A549 (cell line): Measurements from ENCODE around the gene MESP2.

Experiments
- CBX2 ChIP-seq: fragments of 200-600 bp; sonication (generic); IDR thresholded peaks from 2 replicates; pipeline ENCODE4 v1.6.1; 2016; ENCODE audit warnings: low read depth, mild to moderate bottlenecking, borderline replicate concordance
- CHD2 ChIP-seq: fragments of 150-350 bp; IDR thresholded peaks from 2 replicates; pipeline ENCODE4 v1.6.1; 2014; ENCODE audit warnings: low read length; ENCODE audit not compliant: partially characterized antibody
- EP300 ChIP-seq, 2 experiments: fragments of >200 bp; sonication (Bioruptor Twin); formaldehyde crosslinking; IDR thresholded peaks; 2 replicates in 1 of 2; 3 replicates in 1 of 2; pipeline ENCODE4 v1.6.1; 2016 to 2017
- GATA3 ChIP-seq: IDR thresholded peaks from 2 replicates; pipeline ENCODE4 v1.6.1; 2012; ENCODE audit warnings: borderline replicate concordance
- HOXB13 ChIP-seq: fragments of 250-450 bp; sonication (Bioruptor Pico); IDR thresholded peaks from 2 replicates; pipeline ENCODE4 v1.5.0; 2020; ENCODE audit warnings: low read depth, mild to moderate bottlenecking, moderate library complexity
- JUNB ChIP-seq: fragments of >200 bp; sonication (Bioruptor Twin); formaldehyde crosslinking; IDR thresholded peaks from 2 replicates; pipeline ENCODE4 v1.6.1; 2016
- MAZ ChIP-seq: fragments of 150-350 bp; IDR thresholded peaks from 2 replicates; pipeline ENCODE4 v1.6.1; 2014; ENCODE audit warnings: antibody characterized with exemption, low read depth, low read length, borderline replicate concordance
- NFE2L2 ChIP-seq: fragments of 150-350 bp; conservative IDR thresholded peaks from 2 replicates; pipeline ENCODE4 v1.6.1; 2014; ENCODE audit warnings: low read length
- NPAS2 ChIP-seq: fragments of 250-450 bp; sonication (Bioruptor Pico); IDR thresholded peaks from 2 replicates; pipeline ENCODE4 v1.8.0; 2022; ENCODE audit warnings: mild to moderate bottlenecking, moderate library complexity, borderline replicate concordance
- POLR2A ChIP-seq: IDR thresholded peaks from 2 replicates; pipeline ENCODE4 v1.6.1; 2012; ENCODE audit warnings: mild to moderate bottlenecking, low read length
- RAD21 ChIP-seq, 2 experiments: fragments of >200 bp in 1 of 2; sonication (Bioruptor Twin) in 1 of 2; formaldehyde crosslinking in 1 of 2; IDR thresholded peaks in 1 of 2; conservative IDR thresholded peaks in 1 of 2; 2 replicates in 1 of 2; 3 replicates in 1 of 2; pipeline ENCODE4 v1.6.1; 2012 to 2018; ENCODE audit warnings: inconsistent platforms in 1 of 2
- TF ChIP-seq, protein P1 (sequence below): fragments of 150-350 bp; IDR thresholded peaks from 2 replicates; pipeline ENCODE4 v1.6.1; 2014; ENCODE audit warnings: low read depth, mild to moderate bottlenecking, low read length
- TF ChIP-seq, protein P2 (sequence below): fragments of >200 bp; sonication (Bioruptor Twin); formaldehyde crosslinking; IDR thresholded peaks from 3 replicates; pipeline ENCODE4 v1.5.1; 2016
- TF ChIP-seq, protein P3 (sequence below): fragments of 200-600 bp; sonication (generic); IDR thresholded peaks from 2 replicates; pipeline ENCODE4 v1.6.1; 2016; ENCODE audit warnings: antibody characterized with exemption, mild to moderate bottlenecking, moderate library complexity

DNA sequence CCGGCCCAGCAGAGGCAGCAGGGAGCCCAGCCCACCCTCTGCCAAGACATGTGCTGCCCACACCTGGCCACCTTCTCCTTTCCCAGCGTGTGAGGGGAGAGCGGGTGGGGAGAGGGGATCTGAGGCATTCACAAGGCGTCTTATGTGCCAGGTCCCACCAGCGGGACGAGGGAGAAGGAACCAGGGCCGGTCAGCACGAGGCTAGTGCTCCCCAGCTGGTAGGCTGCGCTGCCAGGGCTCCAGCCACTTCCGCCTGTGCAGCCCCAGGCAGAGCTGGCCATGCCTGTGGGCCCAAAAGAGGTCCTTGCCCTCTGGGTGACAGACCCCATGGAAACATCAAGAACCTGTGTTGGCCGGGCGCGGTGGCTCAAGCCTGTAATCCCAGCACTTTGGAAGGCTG, 31.0 kb upstream of the MESP2 start:
- TF ChIP-seq, protein P1, sequence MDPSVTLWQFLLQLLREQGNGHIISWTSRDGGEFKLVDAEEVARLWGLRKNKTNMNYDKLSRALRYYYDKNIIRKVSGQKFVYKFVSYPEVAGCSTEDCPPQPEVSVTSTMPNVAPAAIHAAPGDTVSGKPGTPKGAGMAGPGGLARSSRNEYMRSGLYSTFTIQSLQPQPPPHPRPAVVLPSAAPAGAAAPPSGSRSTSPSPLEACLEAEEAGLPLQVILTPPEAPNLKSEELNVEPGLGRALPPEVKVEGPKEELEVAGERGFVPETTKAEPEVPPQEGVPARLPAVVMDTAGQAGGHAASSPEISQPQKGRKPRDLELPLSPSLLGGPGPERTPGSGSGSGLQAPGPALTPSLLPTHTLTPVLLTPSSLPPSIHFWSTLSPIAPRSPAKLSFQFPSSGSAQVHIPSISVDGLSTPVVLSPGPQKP: no peak
- TF ChIP-seq MAZ (no peak), RAD21 (conservative IDR thresholded peaks at IDR 0.05 in 1 of 2, IDR thresholded peaks at IDR 0.05 in 1 of 2) (no peak), NPAS2 (CRISPR knock-in tag) (no peak), EP300 (IDR thresholded peaks at IDR 0.05) (no peak), POLR2A (no peak), JUNB (no peak), GATA3 (no peak), CBX2 (no peak), CHD2 (no peak), NFE2L2 (no peak), HOXB13 (CRISPR knock-in tag) (no peak)
- TF ChIP-seq, protein P2, sequence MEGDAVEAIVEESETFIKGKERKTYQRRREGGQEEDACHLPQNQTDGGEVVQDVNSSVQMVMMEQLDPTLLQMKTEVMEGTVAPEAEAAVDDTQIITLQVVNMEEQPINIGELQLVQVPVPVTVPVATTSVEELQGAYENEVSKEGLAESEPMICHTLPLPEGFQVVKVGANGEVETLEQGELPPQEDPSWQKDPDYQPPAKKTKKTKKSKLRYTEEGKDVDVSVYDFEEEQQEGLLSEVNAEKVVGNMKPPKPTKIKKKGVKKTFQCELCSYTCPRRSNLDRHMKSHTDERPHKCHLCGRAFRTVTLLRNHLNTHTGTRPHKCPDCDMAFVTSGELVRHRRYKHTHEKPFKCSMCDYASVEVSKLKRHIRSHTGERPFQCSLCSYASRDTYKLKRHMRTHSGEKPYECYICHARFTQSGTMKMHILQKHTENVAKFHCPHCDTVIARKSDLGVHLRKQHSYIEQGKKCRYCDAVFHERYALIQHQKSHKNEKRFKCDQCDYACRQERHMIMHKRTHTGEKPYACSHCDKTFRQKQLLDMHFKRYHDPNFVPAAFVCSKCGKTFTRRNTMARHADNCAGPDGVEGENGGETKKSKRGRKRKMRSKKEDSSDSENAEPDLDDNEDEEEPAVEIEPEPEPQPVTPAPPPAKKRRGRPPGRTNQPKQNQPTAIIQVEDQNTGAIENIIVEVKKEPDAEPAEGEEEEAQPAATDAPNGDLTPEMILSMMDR: no peak
- TF ChIP-seq, protein P3, sequence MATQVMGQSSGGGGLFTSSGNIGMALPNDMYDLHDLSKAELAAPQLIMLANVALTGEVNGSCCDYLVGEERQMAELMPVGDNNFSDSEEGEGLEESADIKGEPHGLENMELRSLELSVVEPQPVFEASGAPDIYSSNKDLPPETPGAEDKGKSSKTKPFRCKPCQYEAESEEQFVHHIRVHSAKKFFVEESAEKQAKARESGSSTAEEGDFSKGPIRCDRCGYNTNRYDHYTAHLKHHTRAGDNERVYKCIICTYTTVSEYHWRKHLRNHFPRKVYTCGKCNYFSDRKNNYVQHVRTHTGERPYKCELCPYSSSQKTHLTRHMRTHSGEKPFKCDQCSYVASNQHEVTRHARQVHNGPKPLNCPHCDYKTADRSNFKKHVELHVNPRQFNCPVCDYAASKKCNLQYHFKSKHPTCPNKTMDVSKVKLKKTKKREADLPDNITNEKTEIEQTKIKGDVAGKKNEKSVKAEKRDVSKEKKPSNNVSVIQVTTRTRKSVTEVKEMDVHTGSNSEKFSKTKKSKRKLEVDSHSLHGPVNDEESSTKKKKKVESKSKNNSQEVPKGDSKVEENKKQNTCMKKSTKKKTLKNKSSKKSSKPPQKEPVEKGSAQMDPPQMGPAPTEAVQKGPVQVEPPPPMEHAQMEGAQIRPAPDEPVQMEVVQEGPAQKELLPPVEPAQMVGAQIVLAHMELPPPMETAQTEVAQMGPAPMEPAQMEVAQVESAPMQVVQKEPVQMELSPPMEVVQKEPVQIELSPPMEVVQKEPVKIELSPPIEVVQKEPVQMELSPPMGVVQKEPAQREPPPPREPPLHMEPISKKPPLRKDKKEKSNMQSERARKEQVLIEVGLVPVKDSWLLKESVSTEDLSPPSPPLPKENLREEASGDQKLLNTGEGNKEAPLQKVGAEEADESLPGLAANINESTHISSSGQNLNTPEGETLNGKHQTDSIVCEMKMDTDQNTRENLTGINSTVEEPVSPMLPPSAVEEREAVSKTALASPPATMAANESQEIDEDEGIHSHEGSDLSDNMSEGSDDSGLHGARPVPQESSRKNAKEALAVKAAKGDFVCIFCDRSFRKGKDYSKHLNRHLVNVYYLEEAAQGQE: no peak
